Type B pancreatic cell (in vitro differentiated cells): Measurements from ENCODE around the gene RPS19. TPM values are rescaled to one million over a fixed set of nuclear protein-coding genes. Genes with fewer than 3 reads are reported as not detected.

Source experiments
- DNase-seq: peaks from one replicate; pipeline ENCODE4 v3.0.0; 2021; ENCODE audit warnings: mixed read lengths; ENCODE audit not compliant: unreplicated experiment; ENCODE audit errors: extremely low spot score
- H3K27ac Mint-ChIP-seq: 2 replicates; pipeline ENCODE4 v1.8.0; 2021; ENCODE audit warnings: mild to moderate bottlenecking, mixed read lengths
- H3K27me3 Mint-ChIP-seq: 2 replicates; pipeline ENCODE4 v1.8.0; 2021; ENCODE audit warnings: mixed read lengths
- H3K36me3 Mint-ChIP-seq: 2 replicates; pipeline ENCODE4 v1.8.0; 2021; ENCODE audit warnings: mixed read lengths
- H3K4me1 Mint-ChIP-seq: one replicate; pipeline ENCODE4 v1.8.0; 2021; ENCODE audit warnings: mixed read lengths; ENCODE audit not compliant: unreplicated experiment
- H3K4me3 Mint-ChIP-seq: 2 replicates; pipeline ENCODE4 v1.8.0; 2021; ENCODE audit warnings: mild to moderate bottlenecking, mixed read lengths
- H3K9me3 Mint-ChIP-seq: 2 replicates; pipeline ENCODE4 v1.8.0; 2021; ENCODE audit warnings: mixed read lengths
- total RNA-seq: library from RNA; stranded (reverse); gene quantifications from 2 replicates; pipeline ENCODE4 v1.2.1, GENCODE V29; 2021; ENCODE audit warnings: low replicate concordance
- TF ChIP-seq, protein P1 (sequence below): fragments of 200-600 bp; sonication (generic); conservative IDR thresholded peaks from 2 replicates; pipeline ENCODE4 v1.5.0; 2021; ENCODE audit warnings: antibody characterized with exemption, mild to moderate bottlenecking

The RPS19 gene
- total RNA-seq, 1 donor from 2014 or later = 3,159 TPM

DNA sequence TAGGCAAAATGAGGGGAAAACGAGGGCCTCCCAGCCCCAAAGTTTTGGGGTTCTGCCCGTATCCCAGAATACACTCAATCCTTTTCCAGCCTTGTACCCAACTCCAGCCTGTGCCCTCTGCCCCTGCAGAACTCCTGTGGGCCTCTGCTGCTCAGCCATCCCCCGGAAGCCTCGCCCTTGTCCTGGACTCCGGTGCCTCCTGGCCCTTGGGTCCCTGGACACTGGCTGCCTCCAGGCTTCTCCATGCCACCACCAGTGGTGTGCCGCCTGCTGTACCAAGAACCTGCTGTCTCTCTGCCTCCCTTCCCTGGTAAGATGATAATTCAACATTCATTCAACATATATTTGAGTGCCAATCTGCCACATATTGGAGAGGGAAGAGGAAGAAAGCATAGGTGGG lies 11.4 kb upstream of the RPS19 start:
- Mint-ChIP-seq H3K9me3 (peaks cover 4% of the 10 kb centered on the region), H3K36me3 (no peaks in the 10 kb centered on the region), H3K27ac (no peak overlapping the region)

GRCh38 chr19:41849067-41849466 lies 11.0 kb upstream of the RPS19 start:
- TF ChIP-seq, protein P1, sequence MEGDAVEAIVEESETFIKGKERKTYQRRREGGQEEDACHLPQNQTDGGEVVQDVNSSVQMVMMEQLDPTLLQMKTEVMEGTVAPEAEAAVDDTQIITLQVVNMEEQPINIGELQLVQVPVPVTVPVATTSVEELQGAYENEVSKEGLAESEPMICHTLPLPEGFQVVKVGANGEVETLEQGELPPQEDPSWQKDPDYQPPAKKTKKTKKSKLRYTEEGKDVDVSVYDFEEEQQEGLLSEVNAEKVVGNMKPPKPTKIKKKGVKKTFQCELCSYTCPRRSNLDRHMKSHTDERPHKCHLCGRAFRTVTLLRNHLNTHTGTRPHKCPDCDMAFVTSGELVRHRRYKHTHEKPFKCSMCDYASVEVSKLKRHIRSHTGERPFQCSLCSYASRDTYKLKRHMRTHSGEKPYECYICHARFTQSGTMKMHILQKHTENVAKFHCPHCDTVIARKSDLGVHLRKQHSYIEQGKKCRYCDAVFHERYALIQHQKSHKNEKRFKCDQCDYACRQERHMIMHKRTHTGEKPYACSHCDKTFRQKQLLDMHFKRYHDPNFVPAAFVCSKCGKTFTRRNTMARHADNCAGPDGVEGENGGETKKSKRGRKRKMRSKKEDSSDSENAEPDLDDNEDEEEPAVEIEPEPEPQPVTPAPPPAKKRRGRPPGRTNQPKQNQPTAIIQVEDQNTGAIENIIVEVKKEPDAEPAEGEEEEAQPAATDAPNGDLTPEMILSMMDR = no peak
- H3K9me3 Mint-ChIP-seq = peaks cover 4% of the 10 kb centered on the region
- no peak for DNase-seq
- H3K27ac Mint-ChIP-seq = no peak overlapping the region
- no peak overlapping the region for H3K4me3 Mint-ChIP-seq
- no peaks in the 10 kb centered on the region for H3K4me1 Mint-ChIP-seq
- H3K27me3 Mint-ChIP-seq = peaks cover 58% of the 10 kb centered on the region
- H3K36me3 Mint-ChIP-seq = no peaks in the 10 kb centered on the region

More for the DNA sequence above, 11.4 kb upstream of the RPS19 start:
- TF ChIP-seq, protein P1 = no peak
- no peaks in the 10 kb centered on the region for H3K4me1 Mint-ChIP-seq
- H3K27me3 Mint-ChIP-seq = peaks cover 57% of the 10 kb centered on the region
- DNase-seq = no peak
- no peak overlapping the region for H3K4me3 Mint-ChIP-seq

DNA sequence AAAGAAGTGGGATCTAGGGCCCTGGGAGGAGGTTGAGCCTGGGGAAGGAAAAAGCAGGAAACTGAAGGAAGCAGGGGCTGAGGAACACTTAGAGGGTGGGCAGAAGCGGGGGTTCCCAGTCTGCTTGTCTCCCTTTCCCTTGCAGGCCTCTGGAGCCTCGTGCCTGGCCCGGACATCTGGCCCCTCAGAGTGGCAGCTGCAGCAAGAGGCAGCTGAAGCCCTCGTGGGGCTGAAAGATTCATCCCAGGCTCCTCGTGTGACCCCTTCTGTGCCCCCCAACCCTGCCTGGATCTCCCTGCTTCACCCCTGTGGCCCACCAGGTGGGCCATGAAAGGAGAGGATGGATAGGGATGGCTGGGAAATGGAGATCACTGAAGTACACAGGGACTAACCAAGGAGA lies 9.7 kb upstream of the RPS19 start:
- H3K27me3 Mint-ChIP-seq = peaks cover 70% of the 10 kb centered on the region
- H3K36me3 Mint-ChIP-seq = no peaks in the 10 kb centered on the region
- no peak overlapping the region for H3K27ac Mint-ChIP-seq
- H3K9me3 Mint-ChIP-seq = peaks cover 4% of the 10 kb centered on the region
- TF ChIP-seq, protein P1 = no peak
- H3K4me3 Mint-ChIP-seq = no peak overlapping the region
- no peaks in the 10 kb centered on the region for H3K4me1 Mint-ChIP-seq
- DNase-seq = no peak

DNA sequence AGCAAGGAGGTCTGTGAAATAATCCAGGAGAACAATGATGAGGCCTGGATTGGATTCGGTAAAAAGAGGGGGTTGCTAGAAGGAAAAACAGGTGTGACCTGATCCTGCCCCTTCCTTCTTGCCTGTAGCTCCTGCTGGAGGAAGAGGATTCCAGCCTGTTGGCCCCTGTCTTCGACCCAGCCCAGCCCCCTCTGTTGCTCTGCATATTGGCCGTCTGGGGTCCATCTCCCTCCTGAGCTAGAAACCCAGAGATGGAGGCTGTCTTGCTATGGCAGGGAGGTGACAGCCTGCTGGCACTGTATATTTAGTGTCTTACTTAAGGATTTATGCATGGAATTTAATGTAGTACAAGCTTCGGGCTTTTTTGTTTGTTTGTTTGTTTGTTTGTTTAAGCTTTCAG lies 8.6 kb upstream of the RPS19 start:
- no peaks in the 10 kb centered on the region for H3K36me3 Mint-ChIP-seq
- no peak overlapping the region for H3K27ac Mint-ChIP-seq
- no peaks in the 10 kb centered on the region for H3K4me1 Mint-ChIP-seq
- H3K27me3 Mint-ChIP-seq = peaks cover 73% of the 10 kb centered on the region
- no peak for DNase-seq
- TF ChIP-seq, protein P1 = no peak
- H3K4me3 Mint-ChIP-seq = no peak overlapping the region
- H3K9me3 Mint-ChIP-seq = no peaks in the 10 kb centered on the region

DNA sequence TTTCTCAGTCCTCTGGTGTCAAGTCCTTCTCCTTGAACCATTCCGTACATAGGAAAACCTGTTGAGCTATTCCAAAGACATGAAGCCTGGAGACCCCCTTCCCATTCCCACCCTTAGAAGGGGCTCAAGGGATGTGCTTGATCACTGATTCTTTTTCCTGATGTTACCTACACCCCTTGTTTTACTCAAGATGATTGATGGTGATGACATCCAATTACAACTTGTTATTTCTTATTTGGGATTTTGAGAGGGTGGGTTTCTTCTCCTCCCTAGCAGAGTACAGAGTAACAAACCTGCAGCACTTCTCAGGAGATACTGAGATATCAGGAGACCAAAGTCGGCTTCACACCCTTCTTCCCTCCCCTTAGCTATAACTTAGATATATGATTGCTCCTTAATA lies 6.7 kb upstream of the RPS19 start:
- Mint-ChIP-seq H3K4me1 (no peaks in the 10 kb centered on the region), H3K9me3 (no peaks in the 10 kb centered on the region), H3K36me3 (no peaks in the 10 kb centered on the region), H3K27me3 (peaks cover 80% of the 10 kb centered on the region), H3K4me3 (no peak overlapping the region), H3K27ac (no peak overlapping the region)
- TF ChIP-seq, protein P1 = no peak
- DNase-seq = no peak

GRCh38 chr19:41853768-41854167 lies 6.3 kb upstream of the RPS19 start:
- no peaks in the 10 kb centered on the region for H3K36me3 Mint-ChIP-seq
- H3K4me1 Mint-ChIP-seq = no peaks in the 10 kb centered on the region
- H3K9me3 Mint-ChIP-seq = no peaks in the 10 kb centered on the region
- H3K27ac Mint-ChIP-seq = no peak overlapping the region
- H3K4me3 Mint-ChIP-seq = no peak overlapping the region
- peaks cover 77% of the 10 kb centered on the region for H3K27me3 Mint-ChIP-seq
- TF ChIP-seq, protein P1 = no peak
- DNase-seq = no peak
